ENCODE data around the gene RRM1. TPM values are rescaled to one million over a fixed set of nuclear protein-coding genes. Genes with fewer than 3 reads are reported as not detected.

Gene RRM1
- total RNA-seq, 1 donor from 2014 or later = 32.2 TPM

DNA sequence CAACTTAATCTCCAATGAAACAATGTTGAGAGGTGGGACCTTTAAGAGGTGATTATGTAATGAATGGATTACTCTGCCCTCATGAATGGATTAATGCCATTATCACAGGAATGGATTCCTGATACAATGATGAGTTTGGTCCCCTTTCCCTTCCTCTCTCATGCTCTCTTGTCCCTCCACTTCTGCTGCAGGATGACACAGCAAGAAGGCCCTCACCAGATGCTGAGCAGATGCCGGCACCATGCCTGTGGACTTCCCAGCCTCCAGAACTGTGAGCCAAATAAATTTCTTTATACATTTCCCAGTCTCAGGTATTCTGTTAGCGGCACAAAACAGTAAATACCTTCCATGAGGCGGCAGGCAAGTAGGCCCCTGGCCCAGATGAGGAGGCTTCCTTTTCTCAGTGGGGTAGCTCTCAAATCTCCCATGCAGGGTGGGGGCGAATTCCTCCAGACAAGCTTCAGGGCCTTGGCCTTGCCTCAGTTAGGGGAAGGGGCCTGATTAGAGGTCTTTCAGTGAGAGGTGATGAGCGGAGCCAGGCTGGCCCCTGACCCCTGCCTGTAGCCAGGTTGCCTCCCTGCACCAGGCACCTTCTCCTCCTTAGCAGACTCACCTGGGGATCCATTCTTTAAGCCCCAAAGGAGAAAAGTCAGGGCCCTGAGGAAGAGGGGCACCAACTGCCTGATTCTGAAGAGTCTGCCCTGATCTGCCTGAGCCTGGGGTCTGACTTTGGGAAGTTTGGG, 86.0 kb downstream of the RRM1 start:
- intact Hi-C loops (cut with DNase I) = no loop called here
- DNase-seq (ENCODE audit: low spot score) (no peak), ATAC-seq (no peak)

DNA sequence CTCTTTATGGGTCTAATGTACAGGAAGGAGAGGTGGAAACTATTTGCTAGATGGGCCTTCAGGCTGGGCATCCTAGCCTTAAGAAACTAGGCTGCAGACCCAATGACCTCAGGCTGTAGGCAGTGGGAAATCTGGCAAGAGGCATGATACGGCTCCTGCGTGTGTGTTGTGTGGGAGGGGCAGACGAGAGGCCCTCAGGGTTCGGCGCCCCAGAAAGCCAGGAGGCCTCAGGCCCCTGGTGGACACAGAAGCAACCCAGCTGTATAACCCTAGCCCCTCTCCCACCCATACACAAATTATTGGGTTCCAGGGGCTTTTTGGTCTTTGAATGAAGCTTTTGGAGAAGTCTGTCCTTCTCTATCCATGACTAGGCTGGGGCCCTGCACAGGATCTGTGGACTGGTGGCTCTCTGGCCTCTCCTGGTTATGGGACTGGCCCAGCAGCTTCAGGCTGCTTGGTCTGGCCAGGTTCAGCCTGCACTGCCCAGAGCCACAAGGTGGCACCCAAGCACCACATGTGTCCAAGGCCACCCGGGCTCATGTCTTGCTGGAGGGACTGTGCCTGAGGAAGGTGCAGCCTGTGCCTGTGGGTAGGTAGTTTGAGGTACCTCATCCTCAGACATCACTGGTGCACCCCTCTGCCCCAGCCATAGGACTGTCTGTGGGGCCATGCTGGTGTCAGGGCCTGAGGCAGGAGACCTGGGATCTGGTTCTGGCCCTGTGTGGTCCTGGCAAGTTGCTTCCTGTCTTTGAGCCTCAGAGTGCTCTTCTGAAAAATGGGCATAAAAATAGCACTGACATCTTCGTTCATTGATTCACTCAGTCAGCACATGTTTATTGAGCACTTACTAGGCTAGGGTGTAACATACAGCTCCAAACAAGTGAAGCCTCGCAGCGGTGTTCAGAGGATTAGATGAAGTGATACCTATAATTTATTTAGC, 87.5 kb downstream of the RRM1 start:
- DNase-seq (ENCODE audit: low spot score) (no peak), ATAC-seq (peak; percentile 64)
- intact Hi-C loops (cut with DNase I) = no loop called here

DNA sequence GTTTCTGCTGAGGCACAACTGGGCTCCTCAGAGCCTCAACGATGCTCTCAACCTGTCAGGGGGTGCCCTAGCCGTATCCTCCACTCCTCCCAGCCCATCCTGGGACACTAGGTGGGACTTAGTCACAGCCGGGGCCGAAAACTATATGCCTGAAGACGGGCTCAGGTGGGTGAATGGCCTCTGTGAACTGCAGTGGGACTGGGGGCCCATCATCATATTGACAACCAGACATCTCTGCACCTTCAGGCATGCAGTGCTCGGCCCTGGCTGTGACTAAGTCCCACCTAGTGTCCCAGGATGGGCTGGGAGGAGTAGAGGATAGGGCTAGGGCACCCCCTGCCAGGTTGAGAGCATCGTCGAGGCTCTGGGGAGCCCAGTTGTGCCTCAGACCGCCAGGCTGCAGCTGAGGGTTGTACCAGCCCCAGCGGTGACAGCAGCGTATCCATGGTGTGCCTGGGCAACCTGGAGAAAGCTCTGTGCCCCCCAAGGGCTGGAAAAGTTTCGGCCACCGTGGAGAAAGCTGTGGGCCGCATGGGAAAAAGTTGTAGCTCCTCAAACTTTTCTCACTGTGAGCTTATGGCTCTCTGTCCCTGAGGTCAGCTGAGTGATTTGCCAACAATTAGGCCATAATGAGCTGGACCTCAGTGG, 88.9 kb downstream of the RRM1 start:
- ATAC-seq (no peak), DNase-seq (ENCODE audit: low spot score) (no peak)
- intact Hi-C loops (cut with DNase I) = no loop called here

DNA sequence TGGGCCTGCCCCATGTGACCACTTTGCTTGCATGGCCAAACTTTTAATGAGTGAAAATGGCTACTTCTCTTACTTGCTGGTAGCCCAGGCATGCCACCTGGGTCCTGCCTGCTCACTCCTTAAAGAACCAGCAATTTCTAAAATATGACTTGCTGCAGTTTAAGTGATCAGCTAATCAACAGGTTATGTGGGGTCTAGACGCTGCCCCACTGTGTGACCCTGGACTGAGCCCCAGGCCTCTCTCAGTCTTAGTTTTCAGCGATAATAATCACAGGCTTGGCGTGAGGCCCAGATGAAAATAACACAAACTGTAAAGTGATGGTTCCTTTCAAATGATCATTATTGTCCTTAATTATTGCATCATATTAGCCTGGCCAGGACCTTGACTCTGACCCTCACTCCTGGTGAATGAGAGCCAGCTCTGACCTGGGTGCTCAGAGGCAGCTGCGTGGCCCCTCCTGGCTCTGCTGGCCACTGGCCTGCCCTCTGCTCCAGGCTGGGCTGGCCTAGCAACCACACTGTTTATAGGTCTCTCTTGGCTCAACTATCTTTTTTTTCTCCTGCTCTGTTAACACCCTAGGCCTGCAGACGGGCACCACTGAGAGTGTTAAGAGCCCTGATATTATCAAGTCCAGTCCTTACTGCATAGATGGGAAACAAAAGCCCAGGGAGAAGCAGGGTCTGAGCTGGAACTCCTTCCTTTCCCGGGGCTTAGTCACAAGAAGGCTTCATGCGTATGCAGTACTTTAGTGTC, 89.7 kb downstream of the RRM1 start:
- ATAC-seq = no peak
- no peak for DNase-seq (ENCODE audit: low spot score)
- intact Hi-C loops (cut with DNase I) = no loop called here

DNA sequence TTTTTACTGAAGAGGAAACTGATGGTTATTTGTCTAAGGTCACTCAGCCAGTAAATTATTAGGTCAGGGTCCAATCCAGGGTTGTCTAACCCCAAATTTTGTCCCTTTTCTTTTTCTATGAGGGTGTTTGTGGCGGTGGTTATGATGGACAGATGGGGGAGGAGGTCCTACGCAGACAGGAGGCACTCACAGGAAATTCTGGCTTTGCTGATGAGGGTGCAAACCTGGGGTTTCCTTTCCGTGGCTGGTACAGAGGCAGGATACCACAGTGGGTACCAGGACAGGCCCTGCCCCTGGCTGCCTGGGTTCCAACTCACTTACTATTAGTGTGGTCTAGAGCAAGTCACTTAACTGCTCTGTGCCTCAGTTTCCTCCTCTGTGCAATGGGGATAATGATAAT, 91.0 kb downstream of the RRM1 start:
- intact Hi-C loops (cut with DNase I) = loop anchor here (5.0 kb wide), 1 partner anchor 307 kb away; no protein-coding TSS in a partner anchor

DNA sequence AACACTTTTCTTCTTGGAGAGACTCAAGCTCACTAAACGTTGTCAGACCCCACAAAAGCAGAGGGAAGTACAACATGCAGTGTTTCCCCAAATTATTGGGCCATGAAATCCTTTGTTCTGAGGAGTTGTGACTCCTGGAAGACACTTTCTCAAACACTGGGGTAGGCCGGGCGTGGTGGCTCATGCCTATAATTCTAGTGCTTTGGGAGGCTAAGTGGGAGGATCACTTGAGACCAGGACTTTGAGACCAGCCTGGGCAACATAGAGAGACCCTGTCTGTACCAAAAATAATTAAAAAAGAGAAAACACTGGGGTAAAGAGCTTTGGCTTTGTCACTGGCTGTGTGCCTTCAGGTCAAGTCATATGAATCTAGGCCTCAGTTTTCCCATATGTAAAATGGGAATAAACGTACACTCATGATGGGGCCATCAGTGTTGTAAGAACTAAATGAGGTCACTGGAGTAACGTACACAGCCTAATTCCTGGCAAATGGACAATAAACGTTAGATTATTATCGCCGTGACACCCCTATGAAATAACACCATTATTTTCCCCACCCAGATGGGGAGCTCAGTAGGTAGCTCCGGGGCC, 92.0 kb downstream of the RRM1 start:
- no peak for ATAC-seq
- DNase-seq (ENCODE audit: low spot score) = no peak
- intact Hi-C loops (cut with DNase I) = loop anchor here (5.0 kb wide), 1 partner anchor 306 kb away; no protein-coding TSS in a partner anchor

More for the DNA sequence above, 91.0 kb downstream of the RRM1 start:
- DNase-seq (ENCODE audit: low spot score) (no peak), ATAC-seq (no peak)

DNA sequence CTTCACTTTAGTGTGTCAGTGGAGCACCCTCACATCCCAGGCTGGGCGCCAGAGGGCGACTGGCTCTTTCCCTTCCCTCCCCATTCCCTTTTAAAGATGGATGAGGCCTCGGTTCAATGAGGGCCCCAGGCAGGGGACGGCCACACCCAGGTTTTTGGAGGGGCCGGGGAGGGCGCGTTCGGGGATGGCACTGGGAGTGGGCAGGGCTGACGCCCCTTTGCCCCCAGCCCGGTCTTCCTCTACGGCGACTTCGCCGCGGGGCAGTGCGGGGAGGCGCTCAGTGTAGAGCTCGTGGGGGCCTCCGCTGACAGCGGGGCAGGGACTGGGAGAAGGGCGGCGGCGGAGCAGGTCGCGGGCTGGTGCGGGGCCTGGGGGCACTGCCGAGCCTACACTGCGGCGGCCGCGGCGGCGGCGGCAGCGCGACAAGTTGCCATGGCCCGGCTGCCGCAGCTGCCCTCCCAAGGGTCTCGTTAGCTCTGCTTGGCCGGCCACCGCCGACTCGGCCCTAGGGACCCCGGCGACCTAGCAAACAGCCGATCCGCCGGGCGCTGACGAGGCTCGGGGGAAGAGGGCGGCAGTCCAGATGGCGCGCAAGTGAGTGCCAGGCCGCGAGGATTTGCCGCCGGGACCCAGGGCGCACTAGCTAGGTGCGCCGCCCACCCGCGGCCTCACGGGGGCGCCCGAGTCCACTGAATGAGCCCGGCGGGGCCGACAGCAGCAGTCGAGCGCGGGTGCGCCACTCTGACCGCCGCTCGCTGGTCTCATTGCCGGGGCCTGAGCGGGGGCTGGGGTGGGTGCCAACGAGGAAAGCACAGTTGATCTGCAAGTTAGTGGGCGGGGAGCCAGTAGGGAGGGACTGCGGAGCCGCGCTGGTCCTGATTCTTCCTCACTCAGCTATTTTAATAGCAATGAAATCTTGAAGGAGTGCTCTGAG, 92.7 kb downstream of the RRM1 start:
- DNase-seq (ENCODE audit: low spot score) (peak; percentile 97), ATAC-seq (peak; percentile 95)
- intact Hi-C loops (cut with DNase I) = loop anchor here (5.0 kb wide), 1 partner anchor 305 kb away; no protein-coding TSS in a partner anchor

Other genes starting within 250 kb of the RRM1 start
- gene STIM1, start 239.1 kb upstream of the RRM1 start, total RNA-seq = 49.6 TPM

Measured in sciatic nerve (tissue), 2 donors.